Fibroblast of lung (primary cell): Measurements from ENCODE around the gene IL31.

Experiments used
- EZH2 ChIP-seq: IDR thresholded peaks from 2 replicates; pipeline ENCODE4 v1.5.1; 2012; ENCODE audit warnings: low read length, control low read depth, mild to moderate bottlenecking; ENCODE audit errors: missing control alignments
- TF ChIP-seq, protein P1 (sequence below), 2 donors: IDR thresholded peaks in 1 of 2; conservative IDR thresholded peaks in 1 of 2; 1 replicate in 1 of 2; 2 replicates in 1 of 2; pipeline ENCODE4 v1.5.1; 2011 to 2012; ENCODE audit warnings: low read length in 2 of 2, control low read depth in 1 of 2, inconsistent platforms in 1 of 2, low read depth in 1 of 2, mild to moderate bottlenecking in 1 of 2

DNA sequence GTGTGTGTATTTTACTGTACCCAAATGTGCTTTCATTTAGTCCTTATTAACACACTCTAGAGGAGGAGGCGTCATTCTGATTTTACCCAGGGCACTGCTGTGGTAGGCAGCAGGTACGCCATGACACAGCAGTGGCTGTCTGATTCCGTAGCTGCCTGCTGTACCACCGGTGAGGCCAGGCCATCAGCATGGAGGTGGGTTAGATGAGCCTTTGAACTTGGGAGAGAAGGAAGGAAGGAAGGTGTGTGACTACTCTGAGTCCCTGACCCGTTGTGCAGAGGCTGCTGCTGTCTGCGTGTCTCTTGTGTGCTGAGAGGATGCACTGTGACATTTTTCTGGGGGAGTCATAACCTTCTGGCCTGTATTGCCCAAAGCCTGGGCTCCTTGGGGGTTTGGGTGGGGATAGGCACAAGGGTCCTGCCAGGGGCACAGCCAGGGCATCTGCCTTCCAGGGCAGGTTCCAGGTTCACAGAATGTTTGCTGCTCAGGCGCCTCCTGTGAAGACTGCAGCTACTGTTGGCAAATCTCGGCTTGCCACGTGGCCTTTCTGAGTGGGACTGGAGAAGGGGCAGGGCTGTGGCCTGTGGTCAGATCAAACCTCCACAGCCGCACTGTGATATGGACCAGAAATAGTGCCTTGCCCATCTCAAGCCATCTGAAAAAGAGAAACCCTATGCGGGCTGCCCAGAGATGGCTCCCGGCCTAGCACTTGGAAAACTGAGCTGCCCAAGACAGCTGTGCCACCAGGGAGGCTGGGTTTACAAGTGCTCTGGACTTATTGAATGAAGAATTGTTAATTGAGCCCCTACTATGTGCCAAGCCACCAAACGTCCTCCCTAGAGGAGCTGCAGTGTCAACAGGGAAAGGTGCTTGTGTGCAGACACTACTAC is 48.3 kb downstream of the IL31 start:
- TF ChIP-seq, protein P1, sequence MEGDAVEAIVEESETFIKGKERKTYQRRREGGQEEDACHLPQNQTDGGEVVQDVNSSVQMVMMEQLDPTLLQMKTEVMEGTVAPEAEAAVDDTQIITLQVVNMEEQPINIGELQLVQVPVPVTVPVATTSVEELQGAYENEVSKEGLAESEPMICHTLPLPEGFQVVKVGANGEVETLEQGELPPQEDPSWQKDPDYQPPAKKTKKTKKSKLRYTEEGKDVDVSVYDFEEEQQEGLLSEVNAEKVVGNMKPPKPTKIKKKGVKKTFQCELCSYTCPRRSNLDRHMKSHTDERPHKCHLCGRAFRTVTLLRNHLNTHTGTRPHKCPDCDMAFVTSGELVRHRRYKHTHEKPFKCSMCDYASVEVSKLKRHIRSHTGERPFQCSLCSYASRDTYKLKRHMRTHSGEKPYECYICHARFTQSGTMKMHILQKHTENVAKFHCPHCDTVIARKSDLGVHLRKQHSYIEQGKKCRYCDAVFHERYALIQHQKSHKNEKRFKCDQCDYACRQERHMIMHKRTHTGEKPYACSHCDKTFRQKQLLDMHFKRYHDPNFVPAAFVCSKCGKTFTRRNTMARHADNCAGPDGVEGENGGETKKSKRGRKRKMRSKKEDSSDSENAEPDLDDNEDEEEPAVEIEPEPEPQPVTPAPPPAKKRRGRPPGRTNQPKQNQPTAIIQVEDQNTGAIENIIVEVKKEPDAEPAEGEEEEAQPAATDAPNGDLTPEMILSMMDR (conservative IDR thresholded peaks at IDR 0.05 in 1 of 2, IDR thresholded peaks at IDR 0.05 in 1 of 2; ENCODE audit: low read depth in 1 of 2, low read length in 2 of 2), result no peak
- TF ChIP-seq EZH2, result no peak
